ACC112 (cell line): ENCODE data around the gene MTAP.

Experiments
- H2AFZ ChIP-seq: fragments of 200-600 bp; sonication (generic); one replicate; pipeline ENCODE4 v1.6.0; 2017; ENCODE audit warnings: antibody characterized with exemption, low read length; ENCODE audit not compliant: unreplicated experiment
- H3K27ac ChIP-seq: fragments of 200-600 bp; sonication (generic); 2 replicates; pipeline ENCODE4 v1.5.1; 2014; ENCODE audit warnings: low read depth, mild to moderate bottlenecking, antibody characterized with exemption, low read length, moderate library complexity
- H3K27me3 ChIP-seq: fragments of 200-600 bp; sonication (generic); 2 replicates; pipeline ENCODE4 v1.6.1; 2014; ENCODE audit warnings: mild to moderate bottlenecking, antibody characterized with exemption, low read length, moderate library complexity, mixed read lengths; ENCODE audit not compliant: insufficient read depth
- H3K36me3 ChIP-seq: fragments of 200-600 bp; sonication (generic); 2 replicates; pipeline ENCODE4 v1.6.1; 2016; ENCODE audit warnings: mild to moderate bottlenecking, antibody characterized with exemption, low read length, moderate library complexity, mixed read lengths; ENCODE audit not compliant: insufficient read depth
- H3K4me1 ChIP-seq: fragments of 200-600 bp; sonication (generic); one replicate; pipeline ENCODE4 v1.6.1; 2016; ENCODE audit warnings: low read length, mixed read lengths; ENCODE audit not compliant: insufficient read depth, unreplicated experiment, control insufficient read depth
- H3K4me3 ChIP-seq: fragments of 200-600 bp; sonication (generic); 2 replicates; pipeline ENCODE4 v1.5.1; 2014; ENCODE audit warnings: mild to moderate bottlenecking, low read depth, low read length
- H3K79me2 ChIP-seq: fragments of 200-600 bp; sonication (generic); one replicate; pipeline ENCODE4 v1.6.0; 2016; ENCODE audit warnings: low read length; ENCODE audit not compliant: control insufficient read depth, unreplicated experiment, insufficient read depth

Gene MTAP

GRCh38 chr9:21803649-21804048 lies 1.2 kb downstream of the MTAP start:
- Histone ChIP-seq H3K27ac (no peak overlapping the region; the same call in 1 of the 2 replicates), H3K4me3 (peak overlapping the region; percentile 85), H3K27me3 (no peaks in the 10 kb centered on the region), H2AFZ (no peak overlapping the region), H3K4me1 (peaks cover 39% of the 10 kb centered on the region), H3K79me2 (peaks cover 75% of the 10 kb centered on the region), H3K36me3 (0 out of 2 replicates have a peak, but pooled peaks cover 2% of the 10 kb centered on the region)

GRCh38 chr9:21804331-21804730 lies 1.9 kb downstream of the MTAP start:
- Histone ChIP-seq H3K4me1 (peaks cover 46% of the 10 kb centered on the region), H3K27ac (no peak overlapping the region), H2AFZ (no peak overlapping the region), H3K4me3 (peak overlapping the region; percentile 85), H3K79me2 (peaks cover 81% of the 10 kb centered on the region), H3K27me3 (no peaks in the 10 kb centered on the region), H3K36me3 (0 out of 2 replicates have a peak, but pooled peaks cover 7% of the 10 kb centered on the region)

GRCh38 chr9:21804791-21805190 lies 2.4 kb downstream of the MTAP start:
- Histone ChIP-seq H3K79me2 (peaks cover 85% of the 10 kb centered on the region), H3K36me3 (peaks cover 8% of the 10 kb centered on the region; the same call in 1 of the 2 replicates), H3K4me3 (peak overlapping the region; percentile 85)

GRCh38 chr9:21806644-21807043 lies 4.2 kb downstream of the MTAP start:
- Histone ChIP-seq H3K4me3 (no peak overlapping the region), H3K27ac (no peak overlapping the region), H2AFZ (no peak overlapping the region), H3K4me1 (peaks cover 59% of the 10 kb centered on the region), H3K27me3 (no peaks in the 10 kb centered on the region), H3K79me2 (peaks cover 96% of the 10 kb centered on the region), H3K36me3 (peaks cover 13% of the 10 kb centered on the region; the same call in 1 of the 2 replicates)

More at GRCh38 chr9:21804791-21805190, 2.4 kb downstream of the MTAP start:
- no peak overlapping the region for H2AFZ ChIP-seq
- H3K27me3 ChIP-seq = no peaks in the 10 kb centered on the region
- H3K4me1 ChIP-seq = peaks cover 50% of the 10 kb centered on the region
- H3K27ac ChIP-seq = no peak overlapping the region

- peaks cover 92% of the 10 kb centered on the region for H3K79me2 ChIP-seq
- peaks cover 66% of the 10 kb centered on the region for H3K4me1 ChIP-seq
- no peaks in the 10 kb centered on the region for H3K27me3 ChIP-seq
- H2AFZ ChIP-seq = no peak overlapping the region
- H3K27ac ChIP-seq = peak overlapping the region; percentile 83
- peaks cover 15% of the 10 kb centered on the region for H3K36me3 ChIP-seq
- H3K4me3 ChIP-seq = peak overlapping the region; percentile 65
These were observed 8.0 kb downstream of the MTAP start for GRCh38 chr9:21810388-21810787.

GRCh38 chr9:21810881-21811280 lies 8.4 kb downstream of the MTAP start:
- peaks cover 20% of the 10 kb centered on the region for H3K36me3 ChIP-seq
- no peak overlapping the region for H2AFZ ChIP-seq
- no peaks in the 10 kb centered on the region for H3K27me3 ChIP-seq
- peaks cover 61% of the 10 kb centered on the region for H3K4me1 ChIP-seq
- H3K4me3 ChIP-seq = no peak overlapping the region
- peak overlapping the region; percentile 83 for H3K27ac ChIP-seq
- peaks cover 92% of the 10 kb centered on the region for H3K79me2 ChIP-seq

GRCh38 chr9:21811914-21812313 lies 9.5 kb downstream of the MTAP start:
- H3K36me3 ChIP-seq = peaks cover 24% of the 10 kb centered on the region

GRCh38 chr9:21812415-21812814 lies 10.0 kb downstream of the MTAP start:
- Histone ChIP-seq H3K4me3 (no peak overlapping the region), H3K27ac (peak overlapping the region; percentile 83), H3K4me1 (peaks cover 61% of the 10 kb centered on the region), H3K36me3 (peaks cover 26% of the 10 kb centered on the region), H3K79me2 (peaks cover 80% of the 10 kb centered on the region), H3K27me3 (no peaks in the 10 kb centered on the region), H2AFZ (no peak overlapping the region)

More at GRCh38 chr9:21811914-21812313, 9.5 kb downstream of the MTAP start:
- no peak overlapping the region for H2AFZ ChIP-seq
- peaks cover 63% of the 10 kb centered on the region for H3K4me1 ChIP-seq
- no peak overlapping the region for H3K4me3 ChIP-seq
- H3K79me2 ChIP-seq = peaks cover 85% of the 10 kb centered on the region
- H3K27ac ChIP-seq = peak overlapping the region; percentile 83
- no peaks in the 10 kb centered on the region for H3K27me3 ChIP-seq

- peaks cover 63% of the 10 kb centered on the region for H3K4me1 ChIP-seq
- H3K36me3 ChIP-seq = peaks cover 32% of the 10 kb centered on the region
- H3K4me3 ChIP-seq = no peak overlapping the region
- H3K27me3 ChIP-seq = no peaks in the 10 kb centered on the region
- H3K79me2 ChIP-seq = peaks cover 80% of the 10 kb centered on the region
- H3K27ac ChIP-seq = peak overlapping the region; percentile 83
- H2AFZ ChIP-seq = no peak overlapping the region
These were observed 10.6 kb downstream of the MTAP start for GRCh38 chr9:21812946-21813568.

GRCh38 chr9:21813575-21814473 lies 11.4 kb downstream of the MTAP start:
- no peaks in the 10 kb centered on the region for H3K27me3 ChIP-seq
- H3K4me1 ChIP-seq = peaks cover 60% of the 10 kb centered on the region
- no peak overlapping the region for H3K4me3 ChIP-seq
- peaks cover 75% of the 10 kb centered on the region for H3K79me2 ChIP-seq
- peak overlapping the region; percentile 83; the same call in 1 of the 2 replicates for H3K27ac ChIP-seq
- no peak overlapping the region for H2AFZ ChIP-seq
- peaks cover 34% of the 10 kb centered on the region for H3K36me3 ChIP-seq
